ENCODE results near the gene MARCHF6. TPM values are rescaled to one million over a fixed set of nuclear protein-coding genes. Genes with fewer than 3 reads are reported as not detected.

Gene MARCHF6
- total RNA-seq, 1 experiment from 2014 or later: 129 TPM

GRCh38 chr5:10396552-10396951, 43.1 kb downstream of the MARCHF6 start:
- H3K36me3 ChIP-seq (ENCODE audit: insufficient read depth, low read length, poor library complexity, severe bottlenecking): peaks cover 50% of the 10 kb centered on the region
- BruUV-seq (replicated peaks): no TSS peak

GRCh38 chr5:10399839-10400238, 46.3 kb downstream of the MARCHF6 start:
- DNase-seq (ENCODE audit: low spot score): no peak
- no peak for TF ChIP-seq EZH2 (IDR thresholded peaks at IDR 0.05; ENCODE audit: borderline replicate concordance, low read depth, low read length, poor library complexity, severe bottlenecking)
- TF ChIP-seq CTCF (conservative IDR thresholded peaks at IDR 0.05; ENCODE audit: low read depth, low read length): no peak
- CTCF ChIA-PET: no interaction called here
- intact Hi-C loops (cut with micrococcal nuclease; ENCODE audit: unreplicated experiment): no loop called here
- Histone ChIP-seq H3K36me3 (ENCODE audit: insufficient read depth, low read length, poor library complexity, severe bottlenecking) (peaks cover 60% of the 10 kb centered on the region), H3K27me3 (replicated peaks; ENCODE audit: insufficient read depth, low read depth, low read length, poor library complexity) (no peaks in the 10 kb centered on the region), H3K27ac (ENCODE audit: low read depth, low read length, poor library complexity, severe bottlenecking) (no peak overlapping the region), H3K4me1 (ENCODE audit: insufficient read depth, low read length, poor library complexity, severe bottlenecking) (no peaks in the 10 kb centered on the region), H3K9me3 (ENCODE audit: low read depth, low read length, poor library complexity, severe bottlenecking) (no peaks in the 10 kb centered on the region), H3K4me3 (ENCODE audit: low read depth, low read length, poor library complexity, severe bottlenecking) (no peak overlapping the region)
- no TSS peak for BruUV-seq (replicated peaks)
- POLR2A ChIA-PET (ENCODE audit: low non-redundant PET): no interaction called here

More at GRCh38 chr5:10396552-10396951, 43.1 kb downstream of the MARCHF6 start:
- ChIA-PET CTCF (no interaction called here), POLR2A (ENCODE audit: low non-redundant PET) (interaction anchor here (0.6 to 0.7 kb wide), 2 partner anchors 21 to 23 kb away, joined by 5 to 11 read pairs; no protein-coding TSS in a partner anchor)
- intact Hi-C loops (cut with micrococcal nuclease; ENCODE audit: unreplicated experiment): no loop called here
- Histone ChIP-seq H3K4me3 (ENCODE audit: low read depth, low read length, poor library complexity, severe bottlenecking) (no peak overlapping the region), H3K9me3 (ENCODE audit: low read depth, low read length, poor library complexity, severe bottlenecking) (no peaks in the 10 kb centered on the region), H3K27me3 (replicated peaks; ENCODE audit: insufficient read depth, low read depth, low read length, poor library complexity) (no peaks in the 10 kb centered on the region), H3K27ac (ENCODE audit: low read depth, low read length, poor library complexity, severe bottlenecking) (no peak overlapping the region), H3K4me1 (ENCODE audit: insufficient read depth, low read length, poor library complexity, severe bottlenecking) (no peaks in the 10 kb centered on the region)
- no peak for DNase-seq (ENCODE audit: low spot score)
- no peak for TF ChIP-seq EZH2 (IDR thresholded peaks at IDR 0.05; ENCODE audit: borderline replicate concordance, low read depth, low read length, poor library complexity, severe bottlenecking)
- TF ChIP-seq CTCF (conservative IDR thresholded peaks at IDR 0.05; ENCODE audit: low read depth, low read length): no peak

- POLR2A ChIA-PET (ENCODE audit: low non-redundant PET): no interaction called here
- BruUV-seq (replicated peaks): no TSS peak
- H3K27ac ChIP-seq (ENCODE audit: low read depth, low read length, poor library complexity, severe bottlenecking): no peak overlapping the region
- TF ChIP-seq EZH2 (IDR thresholded peaks at IDR 0.05; ENCODE audit: borderline replicate concordance, low read depth, low read length, poor library complexity, severe bottlenecking) (no peak), CTCF (conservative IDR thresholded peaks at IDR 0.05; ENCODE audit: low read depth, low read length) (no peak)
- intact Hi-C loops (cut with micrococcal nuclease; ENCODE audit: unreplicated experiment): no loop called here
- H3K4me3 ChIP-seq (ENCODE audit: low read depth, low read length, poor library complexity, severe bottlenecking): no peak overlapping the region
- H3K36me3 ChIP-seq (ENCODE audit: insufficient read depth, low read length, poor library complexity, severe bottlenecking): peaks cover 60% of the 10 kb centered on the region
- no peaks in the 10 kb centered on the region for H3K4me1 ChIP-seq (ENCODE audit: insufficient read depth, low read length, poor library complexity, severe bottlenecking)
- H3K27me3 ChIP-seq (replicated peaks; ENCODE audit: insufficient read depth, low read depth, low read length, poor library complexity): no peaks in the 10 kb centered on the region
- CTCF ChIA-PET: no interaction called here
- DNase-seq (ENCODE audit: low spot score): no peak
- H3K9me3 ChIP-seq (ENCODE audit: low read depth, low read length, poor library complexity, severe bottlenecking): no peaks in the 10 kb centered on the region
Measured at GRCh38 chr5:10400411-10400810, 46.9 kb downstream of the MARCHF6 start.
